Subcutaneous adipose tissue (tissue), 4 donors: Measurements from ENCODE around the gene ZBED3. TPM values are rescaled to one million over a fixed set of nuclear protein-coding genes. Genes with fewer than 3 reads are reported as not detected.

Experiments used
- total RNA-seq, 4 donors: library from RNA; depleted of rRNA; stranded (reverse); fragments of >200 nt; gene quantifications; one replicate each; pipeline ENCODE4 v1.1.0, GENCODE V29; 2016
- TF ChIP-seq, protein P1 (sequence below): fragments of 450-650 bp; IDR thresholded peaks from one replicate; pipeline ENCODE4 v1.5.1; 2016; ENCODE audit warnings: low read depth, mild to moderate bottlenecking, control low read depth, antibody characterized with exemption, moderate library complexity

Gene ZBED3
- total RNA-seq, 4 donors from 2014 or later = 17.1 to 117 (median 28.3) TPM

DNA sequence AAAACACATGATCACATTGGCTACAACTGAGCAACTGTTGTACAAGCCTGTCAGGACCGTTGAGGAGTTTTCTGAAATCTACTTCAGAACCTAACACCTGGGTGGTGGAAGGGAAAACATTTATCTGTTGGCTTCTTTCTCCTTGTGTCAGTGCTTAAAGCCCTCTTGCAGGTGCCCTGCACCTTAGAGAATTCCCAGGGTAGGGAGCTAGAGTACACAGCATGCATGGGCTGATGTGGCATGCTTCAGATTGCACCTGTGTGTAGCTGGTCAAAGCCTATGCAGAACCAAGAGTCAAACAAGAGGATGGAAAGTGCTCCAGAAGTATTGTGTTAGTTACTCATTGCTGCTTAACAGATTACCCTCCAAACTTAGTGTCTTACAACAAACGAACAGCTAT, 33.6 kb upstream of the ZBED3 start:
- TF ChIP-seq, protein P1, sequence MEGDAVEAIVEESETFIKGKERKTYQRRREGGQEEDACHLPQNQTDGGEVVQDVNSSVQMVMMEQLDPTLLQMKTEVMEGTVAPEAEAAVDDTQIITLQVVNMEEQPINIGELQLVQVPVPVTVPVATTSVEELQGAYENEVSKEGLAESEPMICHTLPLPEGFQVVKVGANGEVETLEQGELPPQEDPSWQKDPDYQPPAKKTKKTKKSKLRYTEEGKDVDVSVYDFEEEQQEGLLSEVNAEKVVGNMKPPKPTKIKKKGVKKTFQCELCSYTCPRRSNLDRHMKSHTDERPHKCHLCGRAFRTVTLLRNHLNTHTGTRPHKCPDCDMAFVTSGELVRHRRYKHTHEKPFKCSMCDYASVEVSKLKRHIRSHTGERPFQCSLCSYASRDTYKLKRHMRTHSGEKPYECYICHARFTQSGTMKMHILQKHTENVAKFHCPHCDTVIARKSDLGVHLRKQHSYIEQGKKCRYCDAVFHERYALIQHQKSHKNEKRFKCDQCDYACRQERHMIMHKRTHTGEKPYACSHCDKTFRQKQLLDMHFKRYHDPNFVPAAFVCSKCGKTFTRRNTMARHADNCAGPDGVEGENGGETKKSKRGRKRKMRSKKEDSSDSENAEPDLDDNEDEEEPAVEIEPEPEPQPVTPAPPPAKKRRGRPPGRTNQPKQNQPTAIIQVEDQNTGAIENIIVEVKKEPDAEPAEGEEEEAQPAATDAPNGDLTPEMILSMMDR = no peak

DNA sequence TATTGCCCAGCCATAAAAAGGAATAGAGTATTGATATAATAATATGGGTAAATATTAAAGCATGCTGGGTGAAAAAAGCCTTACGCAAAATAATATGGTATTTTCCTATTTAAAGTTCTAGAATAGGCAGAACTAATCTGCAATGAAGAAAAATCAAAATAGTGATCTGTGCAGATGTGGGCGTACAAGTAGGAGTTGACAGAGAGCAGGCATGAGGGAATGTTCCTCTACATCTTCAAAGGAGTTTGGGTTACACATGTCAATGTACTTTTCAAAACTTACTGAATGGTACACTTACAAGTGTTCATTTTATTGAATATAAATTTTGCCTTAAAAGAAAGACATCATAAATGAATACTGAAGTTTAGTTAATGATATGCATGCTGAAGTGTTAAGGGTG, 33.0 kb upstream of the ZBED3 start:
- TF ChIP-seq, protein P1 = no peak

DNA sequence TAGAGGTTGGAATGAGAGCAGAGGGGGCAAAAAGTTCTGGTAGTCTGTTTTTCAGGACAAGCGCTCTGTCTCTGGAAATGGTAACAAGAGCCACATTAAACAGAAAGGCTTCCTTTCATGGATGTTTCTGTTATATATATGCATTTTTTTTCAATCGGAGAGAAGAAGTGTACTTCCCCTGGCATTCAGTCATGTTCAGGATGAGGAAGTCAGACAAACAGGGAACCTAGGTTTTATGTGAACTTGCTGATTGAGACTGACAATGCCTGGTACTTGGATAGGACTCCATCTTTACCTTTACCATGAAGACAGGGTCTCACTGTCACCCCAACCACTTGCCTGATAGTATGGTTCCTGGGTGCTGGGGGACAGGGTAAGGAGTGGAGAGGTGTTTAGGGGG, 30.1 kb upstream of the ZBED3 start:
- TF ChIP-seq, protein P1 = no peak

DNA sequence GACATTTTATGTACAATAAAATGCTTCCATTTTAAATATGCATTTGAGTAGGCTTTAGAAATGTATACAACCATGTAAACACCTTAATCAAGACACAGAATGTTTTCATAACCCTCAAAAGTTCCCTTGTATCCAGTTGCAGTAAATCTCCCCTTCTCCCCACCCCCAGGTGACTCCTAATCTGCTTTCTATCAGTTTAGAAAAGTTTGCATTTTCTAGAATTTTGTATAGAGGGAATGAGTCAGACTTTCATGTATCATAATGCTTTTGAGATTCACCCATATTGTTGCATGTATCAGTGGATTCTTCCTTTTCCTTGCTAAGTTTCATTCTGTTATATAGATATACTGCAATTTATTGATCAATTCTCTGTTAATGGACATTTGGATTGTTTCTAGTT, 17.7 kb upstream of the ZBED3 start:
- TF ChIP-seq, protein P1 = no peak

DNA sequence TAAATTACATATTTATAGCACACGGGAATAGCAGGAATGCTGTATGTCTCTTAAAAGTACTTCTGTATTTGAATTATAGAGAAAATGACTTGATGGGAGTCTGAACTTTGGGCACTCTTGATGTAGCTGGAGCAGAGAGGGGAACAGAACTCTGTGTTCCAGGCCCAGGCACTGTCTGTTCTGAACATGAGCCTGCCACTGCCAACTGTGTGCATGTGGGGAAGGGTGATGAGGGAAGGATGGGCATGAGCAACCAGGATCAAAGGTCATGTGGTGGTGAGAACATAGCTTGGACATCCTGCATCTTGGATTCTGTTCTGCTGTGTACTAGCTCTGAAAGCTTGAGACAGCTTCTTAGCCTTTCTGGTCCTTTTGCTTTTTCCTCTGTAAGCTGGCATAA, 16.4 kb upstream of the ZBED3 start:
- TF ChIP-seq, protein P1 = no peak

DNA sequence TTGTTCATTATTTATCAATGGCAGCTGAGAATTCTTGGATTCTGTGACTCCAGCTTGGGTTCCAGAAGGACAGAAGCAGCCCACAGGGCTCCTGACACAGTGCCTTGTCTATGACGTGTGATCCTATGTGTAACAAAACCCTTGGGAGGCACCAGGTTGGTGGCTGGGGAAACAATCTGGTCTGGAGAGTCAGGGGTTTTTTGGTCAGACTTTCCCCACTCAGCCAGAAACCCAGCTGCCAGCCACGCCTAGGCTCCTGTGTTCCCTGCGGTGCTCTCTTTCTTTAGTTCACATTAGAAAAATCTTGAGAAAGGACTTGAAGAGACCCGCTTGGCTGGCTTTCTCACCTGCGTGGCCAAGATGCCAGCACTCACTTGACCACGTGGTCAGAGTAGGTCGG, 15.5 kb upstream of the ZBED3 start:
- TF ChIP-seq, protein P1 = no peak

DNA sequence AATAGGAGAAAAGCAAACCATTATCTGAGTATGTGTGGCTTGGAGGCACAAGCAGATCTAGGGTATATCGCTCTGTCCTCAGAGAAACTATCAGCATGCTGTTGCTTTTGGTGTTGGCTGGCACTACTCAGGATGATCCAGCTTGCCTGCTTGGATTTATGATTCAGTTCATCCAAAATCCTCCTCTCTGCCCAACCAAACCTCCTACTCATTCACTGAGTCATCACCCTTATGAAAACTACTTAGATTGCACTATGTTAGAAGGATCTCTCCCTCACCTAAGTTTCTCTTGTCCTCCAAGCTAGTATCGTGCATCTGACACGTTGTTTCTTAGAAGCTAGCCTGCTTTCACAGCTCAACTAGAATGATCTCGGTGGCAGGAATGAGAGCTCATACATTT, 14.2 kb upstream of the ZBED3 start:
- TF ChIP-seq, protein P1 = no peak

DNA sequence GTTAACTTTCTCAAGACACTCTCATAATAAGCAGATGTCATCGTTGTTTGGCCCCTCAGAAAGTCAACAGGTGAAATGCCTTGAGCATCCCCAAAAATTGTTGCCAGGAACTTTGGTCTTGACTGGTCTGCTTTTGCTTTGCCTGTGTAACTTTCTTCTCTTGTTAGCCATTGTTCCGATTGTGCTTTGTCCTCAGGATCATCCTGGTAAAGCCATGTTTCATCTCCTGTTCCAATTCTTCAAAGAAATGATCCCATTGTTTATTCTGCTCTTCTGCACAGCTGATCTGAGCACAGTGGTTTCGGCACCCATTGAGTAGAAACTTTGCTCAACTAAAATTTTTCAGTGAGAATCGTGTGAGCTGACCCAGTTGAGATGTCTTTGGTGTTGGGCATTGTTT, 8.1 kb upstream of the ZBED3 start:
- TF ChIP-seq, protein P1 = no peak
